Measurements from ENCODE around the gene GPRC5A.

The GPRC5A gene

DNA sequence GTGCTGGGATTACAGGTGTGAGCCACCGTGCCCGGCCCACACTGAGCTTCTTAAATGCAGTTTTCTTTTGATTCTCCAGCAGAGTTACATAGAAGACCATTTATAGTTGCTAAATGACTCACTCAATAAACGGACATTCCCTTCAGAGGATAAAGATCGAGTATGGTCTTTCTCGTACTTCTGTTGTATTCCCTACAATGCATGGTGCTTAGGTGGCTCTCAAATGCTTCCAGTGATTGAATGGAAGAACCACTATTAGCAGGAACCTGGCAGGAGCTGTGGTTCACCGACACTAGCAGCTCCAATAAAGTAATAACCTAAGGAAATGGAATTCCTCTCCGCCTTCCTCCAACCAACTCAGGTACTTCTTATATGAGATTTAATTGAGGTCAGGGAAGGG lies 3.9 kb upstream of the GPRC5A start:
- no peak for DNase-seq

DNA sequence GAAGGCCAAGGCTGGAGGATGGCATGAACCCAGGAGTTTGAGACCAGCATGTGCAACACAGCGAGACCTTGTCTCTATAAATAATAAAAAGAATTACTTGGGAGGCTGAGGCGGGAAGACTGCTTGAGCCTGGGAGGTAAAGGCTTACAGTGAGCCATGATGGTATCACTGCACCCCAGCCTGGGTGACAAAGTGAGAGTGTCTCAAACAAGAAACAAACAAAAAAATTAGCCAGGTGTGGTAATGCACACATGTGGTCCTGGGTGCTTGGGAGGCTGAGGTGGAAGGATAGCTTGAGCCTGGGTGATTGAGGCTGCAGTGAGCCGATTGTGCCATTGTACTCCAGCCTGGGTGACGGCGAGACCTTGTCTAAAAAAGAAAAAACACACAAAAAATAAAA lies 1.7 kb upstream of the GPRC5A start:
- DNase-seq = no peak

DNA sequence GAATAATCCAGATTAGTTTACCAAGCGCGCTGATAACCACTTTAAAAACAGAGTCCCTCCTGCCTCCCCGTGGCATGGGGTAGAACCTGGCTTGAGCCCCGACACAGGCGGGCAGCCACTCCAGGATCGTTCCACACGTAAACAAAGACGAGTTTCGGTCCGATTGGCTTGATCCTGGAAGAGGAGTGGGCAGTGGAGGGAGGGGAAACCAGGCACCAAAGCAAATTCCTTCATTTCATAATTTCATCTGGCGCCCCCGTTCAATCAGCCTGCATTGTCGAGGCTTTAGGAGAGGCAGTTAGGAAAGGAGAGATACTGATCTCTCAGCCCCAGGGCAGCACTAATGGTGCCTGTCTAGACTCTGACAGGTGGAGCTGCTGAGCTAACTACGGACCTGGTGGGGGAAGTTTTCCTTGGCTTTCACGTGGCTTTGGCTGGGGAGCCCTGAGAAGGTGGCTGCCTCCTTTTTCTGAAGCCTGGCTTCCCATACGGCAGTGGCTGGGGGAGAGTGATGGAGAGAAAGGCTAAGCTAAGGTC lies 751 bp upstream of the GPRC5A start:
- DNase-seq = peak; percentile 13

GRCh38 chr12:12891881-12892355 lies 556 bp downstream of the GPRC5A start:
- DNase-seq = no peak

DNA sequence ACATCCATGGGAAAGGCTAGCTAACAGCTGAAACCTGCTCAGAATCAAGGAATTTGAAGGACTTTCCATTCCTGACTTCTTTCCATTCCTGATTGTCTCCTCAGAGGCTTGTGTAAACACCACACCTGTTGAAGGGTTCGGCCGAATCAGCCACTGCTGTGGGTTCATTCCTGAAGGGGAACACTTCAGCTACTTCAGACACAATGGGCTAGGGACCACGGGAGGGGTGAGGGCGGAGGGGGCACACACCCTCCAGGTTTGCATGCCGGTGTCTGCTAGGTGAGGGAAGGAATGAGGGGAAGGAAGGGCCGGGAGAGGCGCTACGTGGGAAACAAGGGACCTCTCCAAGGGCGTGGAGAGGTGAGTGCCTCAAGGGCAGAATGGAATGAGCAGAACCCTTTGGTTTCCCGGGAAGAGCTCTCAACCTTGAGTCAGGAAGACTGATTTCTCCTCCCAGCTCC lies 1.3 kb downstream of the GPRC5A start:
- no peak for DNase-seq

DNA sequence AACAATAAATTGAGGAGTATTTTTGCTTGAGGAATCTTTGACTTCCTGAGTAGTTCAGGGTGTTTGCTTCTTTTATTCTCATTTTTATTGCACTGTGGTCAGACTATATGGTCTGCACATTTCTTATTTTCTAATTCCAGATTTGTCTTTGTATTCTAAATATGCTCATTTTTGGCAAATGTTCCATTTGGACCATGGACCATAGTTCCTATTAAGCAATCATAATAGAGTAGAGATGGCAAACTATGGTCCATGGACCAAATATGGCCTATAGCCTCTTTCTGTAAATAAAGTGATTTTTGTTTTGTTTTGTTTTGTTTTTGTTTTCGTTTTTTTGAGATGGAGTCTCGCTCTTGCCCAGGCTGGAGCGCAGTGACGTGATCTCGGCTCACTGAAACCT lies 2.1 kb downstream of the GPRC5A start:
- no peak for DNase-seq

- no peak for DNase-seq
These were observed 4.9 kb downstream of the GPRC5A start for GRCh38 chr12:12896260-12896659.

GRCh38 chr12:12897302-12897701 lies 5.9 kb downstream of the GPRC5A start:
- DNase-seq = no peak

- DNase-seq = no peak
These were observed 6.9 kb downstream of the GPRC5A start for GRCh38 chr12:12898136-12898717.

- DNase-seq = no peak
These were observed 7.6 kb downstream of the GPRC5A start for GRCh38 chr12:12898911-12899511.

DNA sequence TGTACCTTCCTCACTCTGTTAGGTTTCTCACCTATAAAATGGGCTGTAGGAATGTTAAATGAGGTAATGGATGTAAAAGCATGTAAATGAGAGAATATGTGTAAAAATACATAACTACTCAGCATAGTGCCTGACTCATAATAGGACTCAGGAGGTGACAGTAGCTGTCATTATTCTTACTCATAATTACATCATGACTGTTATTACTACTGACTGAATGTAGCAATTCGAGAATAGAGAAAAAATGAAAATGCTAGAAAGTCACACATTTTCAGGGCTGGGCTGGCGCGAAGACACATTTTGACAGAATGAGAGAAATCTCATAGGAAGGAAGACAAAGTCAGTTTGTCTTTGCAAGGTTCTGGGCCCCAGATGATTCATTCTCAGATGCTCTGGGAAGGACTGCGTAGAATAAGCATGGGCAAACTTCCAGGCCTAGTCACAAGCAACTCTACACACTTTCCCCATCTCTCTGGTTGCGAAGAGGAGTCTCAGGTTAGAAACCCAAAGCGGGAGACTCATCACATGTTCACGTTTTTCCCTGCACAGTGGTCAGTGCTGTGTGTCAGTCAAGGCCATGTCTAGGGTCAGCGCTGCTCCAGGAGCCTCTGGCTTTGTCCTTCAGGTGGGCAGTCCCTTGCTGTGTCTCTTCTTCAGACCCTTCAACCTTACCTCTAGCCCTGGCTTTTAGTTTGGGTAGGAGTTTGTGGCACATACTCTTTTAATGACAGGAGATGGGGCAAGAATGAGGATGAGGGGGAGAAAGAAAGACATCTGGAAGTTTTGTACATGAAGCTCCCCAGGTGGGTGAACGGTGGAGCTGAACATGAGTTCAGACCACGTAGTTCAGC lies 8.4 kb downstream of the GPRC5A start:
- no peak for DNase-seq

GRCh38 chr12:12900786-12901157 lies 9.4 kb downstream of the GPRC5A start:
- DNase-seq = no peak

- DNase-seq = no peak
These were observed 9.9 kb downstream of the GPRC5A start for GRCh38 chr12:12901158-12901791.

GRCh38 chr12:12902036-12902435 lies 10.7 kb downstream of the GPRC5A start:
- no peak for DNase-seq

DNA sequence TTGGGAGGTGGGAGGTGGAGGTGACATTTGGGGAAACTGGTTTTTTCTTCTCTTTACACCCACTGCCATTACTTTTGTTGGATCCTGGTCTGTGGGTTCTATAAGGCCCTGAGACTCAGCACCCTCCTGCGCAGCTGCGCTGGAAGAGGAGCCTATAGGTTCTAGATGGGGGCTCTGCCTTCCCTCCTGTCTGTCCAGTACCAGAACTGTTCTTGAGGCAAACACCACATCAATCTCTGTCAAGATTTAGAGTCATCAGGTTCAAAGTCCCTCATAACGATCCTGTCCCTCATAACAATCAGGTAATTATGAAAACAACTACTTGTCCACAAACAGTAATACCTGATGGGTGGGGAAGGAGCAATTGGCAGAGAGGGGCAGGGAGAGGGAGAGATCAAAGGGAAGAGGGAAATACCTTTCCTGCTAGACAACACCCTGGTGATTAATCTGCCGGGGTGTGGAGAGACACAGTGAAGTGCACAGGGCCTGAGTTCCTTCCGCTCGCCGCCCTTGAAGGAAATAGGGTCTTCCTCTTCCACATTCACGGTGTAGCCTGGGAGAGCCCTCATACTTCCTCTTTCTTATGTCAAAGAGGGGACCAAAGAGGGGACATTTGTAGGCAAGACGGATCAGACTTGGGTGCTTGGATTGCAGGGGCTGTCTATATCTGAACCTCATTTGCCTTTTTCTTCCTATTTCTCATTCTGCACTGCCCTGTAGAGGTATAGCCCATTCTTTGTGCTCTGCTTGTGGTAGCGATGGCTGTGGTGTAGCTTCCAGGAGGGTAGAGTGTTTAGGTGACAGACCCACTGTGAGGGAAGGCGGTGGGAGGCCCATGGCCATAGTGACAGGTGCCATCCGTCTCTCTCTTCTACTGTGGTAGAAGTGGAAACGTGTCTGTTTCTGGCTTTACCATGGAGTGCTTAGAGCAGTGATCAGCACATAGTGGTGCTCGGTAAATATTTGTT lies 12.6 kb downstream of the GPRC5A start:
- no peak for DNase-seq

- no peak for DNase-seq
These were observed 16.2 kb downstream of the GPRC5A start for GRCh38 chr12:12907552-12907951.

- no peak for DNase-seq
These were observed 16.9 kb downstream of the GPRC5A start for GRCh38 chr12:12908252-12908651.

- DNase-seq = no peak
These were observed 17.3 kb downstream of the GPRC5A start for GRCh38 chr12:12908711-12909110.

DNA sequence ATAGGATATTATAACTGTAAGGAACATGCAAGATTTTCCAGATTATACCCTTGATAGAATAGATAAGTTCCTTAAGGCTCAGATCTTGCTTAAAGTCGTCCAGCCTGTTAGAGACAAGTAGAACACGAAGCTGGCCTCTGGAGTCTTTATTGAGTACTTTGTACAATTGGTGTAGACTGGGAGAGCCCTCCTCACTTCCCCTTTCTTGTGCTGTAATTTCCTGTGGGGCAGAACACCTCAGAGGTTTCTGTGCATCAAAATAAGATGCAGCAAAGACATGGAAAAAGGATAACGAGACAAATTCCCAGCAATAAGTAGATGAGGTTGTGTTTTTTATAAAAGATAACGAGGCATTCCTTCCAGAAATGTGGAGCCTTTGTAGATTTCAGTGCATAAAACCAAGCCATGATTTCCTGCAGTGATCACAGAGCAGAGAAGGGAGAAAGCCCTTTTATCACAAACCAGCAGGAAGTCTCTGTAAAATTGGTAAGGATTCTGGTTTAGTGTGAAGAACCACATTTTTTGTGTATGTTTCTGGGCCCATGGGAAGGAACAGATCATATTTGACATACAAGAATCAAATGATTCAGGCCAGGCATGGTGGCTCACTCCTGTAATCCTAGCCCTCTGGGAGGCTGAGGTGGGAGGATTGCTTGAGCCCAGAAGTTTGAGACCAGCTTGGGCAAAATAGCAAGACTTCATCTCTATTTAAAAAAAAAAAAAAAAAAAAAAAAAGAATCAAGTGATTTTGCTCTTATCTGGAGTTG lies 18.0 kb downstream of the GPRC5A start:
- DNase-seq = no peak

DNA sequence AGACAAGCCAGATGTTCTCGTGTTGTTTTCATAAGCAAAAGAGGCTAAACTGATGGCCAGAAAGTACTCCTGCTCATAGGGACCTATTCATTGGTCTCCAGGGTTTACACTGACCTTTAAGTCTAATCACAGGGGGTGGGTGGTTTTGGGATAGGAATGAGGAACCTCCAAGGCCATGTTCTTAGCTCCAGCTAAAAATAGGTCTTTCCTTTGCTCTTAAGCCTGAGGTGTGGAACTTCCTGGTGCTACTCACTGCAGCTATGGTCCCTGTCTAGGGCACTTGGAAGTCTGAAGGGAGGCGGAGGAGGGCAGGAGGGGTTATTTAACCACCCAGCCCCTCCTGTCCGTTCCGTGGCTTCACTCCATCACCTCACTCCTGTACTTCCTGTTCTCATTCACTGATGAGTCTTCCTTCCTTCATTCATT lies 18.6 kb downstream of the GPRC5A start:
- DNase-seq = no peak

GRCh38 chr12:12912711-12913110 lies 21.3 kb downstream of the GPRC5A start:
- no peak for DNase-seq

All from CD4-positive, alpha-beta T cell treated with Interleukin-10 for 1 hour (primary cell).